Body of pancreas (tissue), 4 donors: ENCODE results near the gene GOLGA1.

Source experiments
- POLR2A ChIP-seq, 3 donors: fragments of 450-650 bp; IDR thresholded peaks; one replicate each; pipeline ENCODE4 v1.6.1; 2016; ENCODE audit warnings: antibody characterized with exemption in 3 of 3, mild to moderate bottlenecking in 2 of 3
- TF ChIP-seq, protein P1 (sequence below), 7 experiments: fragments of 450-650 bp in 4 of 7; fragments of 200-600 bp in 3 of 7; sonication (generic) in 3 of 7; IDR thresholded peaks; one replicate each; pipeline ENCODE4 v1.5.1; 2016 to 2019; ENCODE audit warnings: antibody characterized with exemption in 7 of 7

- TF ChIP-seq, protein P1, sequence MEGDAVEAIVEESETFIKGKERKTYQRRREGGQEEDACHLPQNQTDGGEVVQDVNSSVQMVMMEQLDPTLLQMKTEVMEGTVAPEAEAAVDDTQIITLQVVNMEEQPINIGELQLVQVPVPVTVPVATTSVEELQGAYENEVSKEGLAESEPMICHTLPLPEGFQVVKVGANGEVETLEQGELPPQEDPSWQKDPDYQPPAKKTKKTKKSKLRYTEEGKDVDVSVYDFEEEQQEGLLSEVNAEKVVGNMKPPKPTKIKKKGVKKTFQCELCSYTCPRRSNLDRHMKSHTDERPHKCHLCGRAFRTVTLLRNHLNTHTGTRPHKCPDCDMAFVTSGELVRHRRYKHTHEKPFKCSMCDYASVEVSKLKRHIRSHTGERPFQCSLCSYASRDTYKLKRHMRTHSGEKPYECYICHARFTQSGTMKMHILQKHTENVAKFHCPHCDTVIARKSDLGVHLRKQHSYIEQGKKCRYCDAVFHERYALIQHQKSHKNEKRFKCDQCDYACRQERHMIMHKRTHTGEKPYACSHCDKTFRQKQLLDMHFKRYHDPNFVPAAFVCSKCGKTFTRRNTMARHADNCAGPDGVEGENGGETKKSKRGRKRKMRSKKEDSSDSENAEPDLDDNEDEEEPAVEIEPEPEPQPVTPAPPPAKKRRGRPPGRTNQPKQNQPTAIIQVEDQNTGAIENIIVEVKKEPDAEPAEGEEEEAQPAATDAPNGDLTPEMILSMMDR (IDR thresholded peaks at IDR 0.05): no peak
- TF ChIP-seq POLR2A (IDR thresholded peaks at IDR 0.05): no peak
Measured at GRCh38 chr9:124968238-124968637, 27.4 kb upstream of the GOLGA1 start.
